ENCODE results near the gene RIMBP2.

Gene RIMBP2

DNA sequence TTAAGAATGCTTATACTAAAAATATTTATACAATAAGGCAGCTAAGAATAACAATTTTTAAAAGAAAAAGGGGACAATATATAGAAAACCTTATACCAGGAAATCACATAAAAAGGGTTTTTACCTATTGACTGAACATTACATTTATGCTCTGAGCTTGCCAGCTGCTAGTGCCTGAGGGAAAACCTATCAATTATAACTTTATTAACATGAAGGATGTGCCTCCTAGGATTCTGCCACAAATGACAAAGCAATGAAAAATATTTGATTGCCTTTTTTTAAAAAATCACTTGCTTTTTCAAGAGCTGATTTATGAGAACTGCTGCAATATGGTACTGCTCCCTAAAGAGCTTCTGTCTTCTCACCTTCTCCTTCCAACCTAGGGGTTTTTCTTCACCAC is 185.7 kb downstream of the RIMBP2 start:
- TF ChIP-seq, protein P1, sequence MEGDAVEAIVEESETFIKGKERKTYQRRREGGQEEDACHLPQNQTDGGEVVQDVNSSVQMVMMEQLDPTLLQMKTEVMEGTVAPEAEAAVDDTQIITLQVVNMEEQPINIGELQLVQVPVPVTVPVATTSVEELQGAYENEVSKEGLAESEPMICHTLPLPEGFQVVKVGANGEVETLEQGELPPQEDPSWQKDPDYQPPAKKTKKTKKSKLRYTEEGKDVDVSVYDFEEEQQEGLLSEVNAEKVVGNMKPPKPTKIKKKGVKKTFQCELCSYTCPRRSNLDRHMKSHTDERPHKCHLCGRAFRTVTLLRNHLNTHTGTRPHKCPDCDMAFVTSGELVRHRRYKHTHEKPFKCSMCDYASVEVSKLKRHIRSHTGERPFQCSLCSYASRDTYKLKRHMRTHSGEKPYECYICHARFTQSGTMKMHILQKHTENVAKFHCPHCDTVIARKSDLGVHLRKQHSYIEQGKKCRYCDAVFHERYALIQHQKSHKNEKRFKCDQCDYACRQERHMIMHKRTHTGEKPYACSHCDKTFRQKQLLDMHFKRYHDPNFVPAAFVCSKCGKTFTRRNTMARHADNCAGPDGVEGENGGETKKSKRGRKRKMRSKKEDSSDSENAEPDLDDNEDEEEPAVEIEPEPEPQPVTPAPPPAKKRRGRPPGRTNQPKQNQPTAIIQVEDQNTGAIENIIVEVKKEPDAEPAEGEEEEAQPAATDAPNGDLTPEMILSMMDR (IDR thresholded peaks at IDR 0.05; ENCODE audit: low read depth, low read length, missing control alignments): no peak
- in situ Hi-C loops (cut with HindIII; ENCODE audit: low sequenced_read_pairs): no loop called here
- DNase-seq (ENCODE audit: low read depth): no peak
- no peak overlapping the region for H3K4me3 ChIP-seq (ENCODE audit: low read depth, low read length)

DNA sequence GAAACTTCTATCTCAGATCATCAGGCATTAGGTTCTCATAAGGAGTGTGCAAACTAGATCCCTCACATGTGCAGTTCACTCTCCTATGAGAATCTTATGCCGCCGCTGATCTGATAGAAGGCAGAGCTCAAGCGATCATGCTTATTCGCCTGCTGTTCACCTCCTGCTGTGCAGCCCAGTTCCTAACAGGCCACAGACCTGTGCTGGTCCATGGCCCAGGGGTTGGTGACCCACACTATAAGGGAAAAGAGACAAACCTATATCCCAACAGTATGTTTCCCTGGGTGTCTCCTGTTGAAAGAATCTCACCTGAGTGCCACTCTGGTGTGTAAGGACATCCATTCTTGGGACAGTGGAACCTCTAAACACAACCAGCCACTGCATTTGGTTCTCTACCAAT is 186.3 kb downstream of the RIMBP2 start:
- TF ChIP-seq, protein P1 (IDR thresholded peaks at IDR 0.05; ENCODE audit: low read depth, low read length, missing control alignments): no peak
- in situ Hi-C loops (cut with HindIII; ENCODE audit: low sequenced_read_pairs): no loop called here

DNA sequence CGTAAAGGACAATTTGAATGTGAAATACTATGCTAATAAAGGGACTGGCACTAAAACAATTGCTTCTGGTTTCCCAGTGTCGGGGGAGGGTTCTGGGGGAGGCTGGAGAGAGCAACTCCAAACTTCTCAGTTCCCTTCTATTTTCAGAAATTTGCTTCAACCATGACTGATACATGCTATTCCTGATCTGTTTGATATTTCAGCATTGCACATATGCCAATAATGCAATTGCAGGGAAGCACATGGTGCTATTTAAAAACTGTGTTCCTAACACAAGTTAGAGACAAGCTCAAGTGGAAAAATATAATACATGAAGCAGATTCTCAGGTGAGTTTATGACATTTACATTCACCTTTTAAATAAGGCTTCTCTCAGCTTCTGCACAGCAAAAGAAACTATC is 188.9 kb downstream of the RIMBP2 start:
- no peak for DNase-seq (ENCODE audit: low read depth)
- H3K4me3 ChIP-seq (ENCODE audit: low read depth, low read length): no peak overlapping the region
- in situ Hi-C loops (cut with HindIII; ENCODE audit: low sequenced_read_pairs): no loop called here
- TF ChIP-seq, protein P1 (IDR thresholded peaks at IDR 0.05; ENCODE audit: low read depth, low read length, missing control alignments): no peak

More for the DNA sequence above, 186.3 kb downstream of the RIMBP2 start:
- DNase-seq (ENCODE audit: low read depth): no peak
- H3K4me3 ChIP-seq (ENCODE audit: low read depth, low read length): no peak overlapping the region

DNA sequence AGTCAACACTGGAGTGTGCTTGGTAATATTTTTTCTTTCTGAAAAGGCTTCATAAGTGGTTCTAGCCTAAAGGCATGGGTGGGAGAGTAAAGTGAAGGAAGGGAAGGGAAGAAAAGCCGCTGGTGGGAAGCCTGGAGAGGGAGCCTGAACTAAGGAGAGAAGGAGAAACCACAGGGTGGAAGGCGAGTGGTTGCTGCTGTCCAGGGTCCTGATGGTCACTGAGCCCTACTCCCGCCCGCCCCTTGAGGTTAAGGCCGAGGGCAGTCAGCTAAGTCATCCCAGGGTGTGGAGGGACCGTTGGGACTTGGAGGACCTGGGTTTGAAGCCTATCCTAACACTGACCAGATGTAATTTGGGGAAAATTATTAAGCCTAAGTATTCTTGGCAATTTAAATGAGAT is 189.3 kb downstream of the RIMBP2 start:
- TF ChIP-seq, protein P1 (IDR thresholded peaks at IDR 0.05; ENCODE audit: low read depth, low read length, missing control alignments): no peak
- H3K4me3 ChIP-seq (ENCODE audit: low read depth, low read length): no peak overlapping the region
- no peak for DNase-seq (ENCODE audit: low read depth)
- in situ Hi-C loops (cut with HindIII; ENCODE audit: low sequenced_read_pairs): no loop called here

DNA sequence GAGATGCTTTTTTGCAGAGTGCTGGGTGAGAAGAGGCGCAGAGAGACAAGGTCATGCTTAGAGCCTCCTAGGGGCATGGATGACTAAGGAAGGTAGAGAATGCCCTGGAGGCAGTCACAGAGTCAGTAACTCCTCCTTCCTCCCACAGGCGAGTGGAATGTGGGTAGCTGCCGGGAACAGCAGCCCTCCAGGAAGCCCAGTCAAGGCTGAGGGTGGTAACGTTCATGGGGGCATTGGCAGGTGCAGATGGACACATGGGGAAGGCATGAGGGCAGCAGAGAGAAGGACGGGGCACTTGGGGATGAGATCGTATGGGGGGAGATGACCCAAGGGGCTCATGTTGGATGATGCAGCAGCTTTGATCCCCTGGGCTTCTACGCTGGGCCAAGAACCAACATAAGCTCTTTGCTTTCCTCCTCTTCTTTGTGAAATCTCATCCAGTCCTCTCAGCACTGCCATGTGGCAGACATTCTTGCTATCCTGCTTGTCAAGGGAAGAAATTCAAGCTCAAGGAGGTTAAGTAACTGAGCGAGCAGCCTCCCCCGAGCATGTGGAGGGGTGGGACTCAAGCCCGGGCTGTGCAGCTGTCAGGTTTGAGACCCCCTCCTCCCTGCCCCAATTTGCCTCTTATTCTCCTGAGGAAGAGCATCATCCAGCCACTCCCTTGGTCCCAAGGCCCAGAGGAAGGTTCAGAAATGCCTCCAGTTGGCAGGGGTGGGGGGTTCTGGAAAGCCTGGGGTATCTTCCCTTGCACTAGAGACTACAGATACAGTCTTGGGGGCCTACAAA is 190.5 kb downstream of the RIMBP2 start:
- in situ Hi-C loops (cut with HindIII; ENCODE audit: low sequenced_read_pairs): no loop called here
- TF ChIP-seq, protein P1 (IDR thresholded peaks at IDR 0.05; ENCODE audit: low read depth, low read length, missing control alignments): no peak
- DNase-seq (ENCODE audit: low read depth): no peak
- H3K4me3 ChIP-seq (ENCODE audit: low read depth, low read length): no peak overlapping the region

DNA sequence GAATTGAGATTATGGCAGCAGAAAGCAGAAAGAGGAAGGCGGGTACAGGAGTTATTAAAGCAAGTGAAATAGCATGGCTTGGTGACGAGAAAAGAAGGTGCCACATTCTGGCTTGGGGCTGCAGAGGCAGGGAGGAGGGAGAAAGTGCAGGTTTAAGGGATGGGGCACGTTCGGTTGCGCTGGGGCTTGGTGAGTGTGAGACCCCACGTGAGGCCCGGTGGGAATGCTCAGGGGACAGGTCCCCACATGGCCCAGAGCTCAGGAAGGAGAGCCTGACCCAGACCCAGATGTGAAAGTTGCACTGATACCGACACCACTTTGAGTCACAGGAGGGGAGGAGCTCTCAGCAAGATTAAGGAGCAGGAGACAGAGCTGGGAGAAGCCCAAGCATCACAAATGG is 191.3 kb downstream of the RIMBP2 start:
- no peak overlapping the region for H3K4me3 ChIP-seq (ENCODE audit: low read depth, low read length)
- in situ Hi-C loops (cut with HindIII; ENCODE audit: low sequenced_read_pairs): no loop called here
- no peak for DNase-seq (ENCODE audit: low read depth)
- TF ChIP-seq, protein P1 (IDR thresholded peaks at IDR 0.05; ENCODE audit: low read depth, low read length, missing control alignments): no peak
